ENCODE results near the gene CELA1. TPM values are rescaled to one million over a fixed set of nuclear protein-coding genes. Genes with fewer than 3 reads are reported as not detected.
"Not testable (repeated sequence)": the region's sequence is repeated elsewhere in the genome, so short reads cannot be mapped to it uniquely, and the experiment has no call there.

The CELA1 gene
- total RNA-seq, 1 donor from 2014 or later, result not detected

DNA sequence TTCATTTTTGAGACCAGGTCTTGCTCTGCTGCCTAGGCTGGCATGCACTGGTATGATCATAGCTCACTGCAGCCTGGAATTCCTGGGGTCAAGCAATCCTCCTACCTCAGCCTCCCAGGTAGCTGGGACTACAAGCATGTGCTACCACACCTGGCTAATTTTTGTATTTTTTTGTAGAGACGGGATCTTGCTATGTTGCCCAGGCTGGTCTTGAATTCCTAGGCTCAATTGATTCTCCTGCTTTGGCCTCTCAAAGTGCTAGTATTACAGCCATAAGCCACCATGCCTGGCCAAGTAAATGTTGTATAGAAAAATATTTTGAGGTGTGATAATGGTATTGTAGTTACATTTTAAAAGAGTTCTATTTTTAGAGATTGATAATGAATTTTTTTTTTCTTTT, 35.1 kb downstream of the CELA1 start:
- Mint-ChIP-seq H3K27me3 (ENCODE audit: low read depth, unreplicated experiment) (no peaks in the 10 kb centered on the region), H3K36me3 (ENCODE audit: low read depth, unreplicated experiment) (no peaks in the 10 kb centered on the region), H3K4me1 (ENCODE audit: low read depth, unreplicated experiment) (no peaks in the 10 kb centered on the region), H3K9me3 (ENCODE audit: unreplicated experiment) (no peaks in the 10 kb centered on the region), H3K27ac (ENCODE audit: unreplicated experiment) (no peak overlapping the region), H3K4me3 (ENCODE audit: unreplicated experiment) (no peak overlapping the region)
- H3K27me3 ChIP-seq (ENCODE audit: insufficient read depth, low read length), result no peaks in the 10 kb centered on the region
- no peaks in the 10 kb centered on the region for H4K20me1 ChIP-seq (ENCODE audit: insufficient read depth, low read length)
- H3K27ac ChIP-seq (ENCODE audit: low read depth, low read length), result no peak overlapping the region
- no peak overlapping the region for H3K4me2 ChIP-seq (ENCODE audit: low read length)
- DNase-seq (ENCODE audit: low read depth) (no peak), FAIRE-seq (no peak)
- H3K4me1 ChIP-seq (ENCODE audit: insufficient read depth, low read length), result peaks cover 12% of the 10 kb centered on the region
- no peaks in the 10 kb centered on the region for H3K9me3 ChIP-seq (ENCODE audit: insufficient read depth, low read depth, low read length)
- H3K36me3 ChIP-seq (ENCODE audit: insufficient read depth, low read length), result no peaks in the 10 kb centered on the region
- no peak overlapping the region for H3K4me3 ChIP-seq (ENCODE audit: insufficient read depth, low read depth, low read length)
- no peak overlapping the region for H2AFZ ChIP-seq (ENCODE audit: low read depth, low read length)
- no peaks in the 10 kb centered on the region for H3K79me2 ChIP-seq (ENCODE audit: insufficient read depth, low read length)
- H3K9ac ChIP-seq (ENCODE audit: low read length), result no peak overlapping the region
- TF ChIP-seq CTCF (IDR thresholded peaks at IDR 0.05; ENCODE audit: insufficient read depth, low read depth, low read length) (no peak), EZH2 (IDR thresholded peaks at IDR 0.05; ENCODE audit: insufficient read depth, low read length) (no peak)

GRCh38 chr12:51307655-51308593, 38.6 kb downstream of the CELA1 start:
- no peaks in the 10 kb centered on the region for H3K27me3 ChIP-seq (ENCODE audit: insufficient read depth, low read length)
- TF ChIP-seq CTCF (IDR thresholded peaks at IDR 0.05; ENCODE audit: insufficient read depth, low read depth, low read length), result no peak
- TF ChIP-seq EZH2 (IDR thresholded peaks at IDR 0.05; ENCODE audit: insufficient read depth, low read length), result no peak
- Mint-ChIP-seq H3K36me3 (ENCODE audit: low read depth, unreplicated experiment) (no peaks in the 10 kb centered on the region), H3K9me3 (ENCODE audit: unreplicated experiment) (no peaks in the 10 kb centered on the region), H3K27me3 (ENCODE audit: low read depth, unreplicated experiment) (peaks cover 8% of the 10 kb centered on the region), H3K4me1 (ENCODE audit: low read depth, unreplicated experiment) (no peaks in the 10 kb centered on the region), H3K4me3 (ENCODE audit: unreplicated experiment) (no peak overlapping the region), H3K27ac (ENCODE audit: unreplicated experiment) (no peak overlapping the region)
- H3K79me2 ChIP-seq (ENCODE audit: insufficient read depth, low read length), result no peaks in the 10 kb centered on the region
- peak; percentile 55 for FAIRE-seq
- no peak overlapping the region for H3K9ac ChIP-seq (ENCODE audit: low read length)
- no peaks in the 10 kb centered on the region for H3K36me3 ChIP-seq (ENCODE audit: insufficient read depth, low read length)
- peak overlapping the region; percentile 0 for H2AFZ ChIP-seq (ENCODE audit: low read depth, low read length)
- H3K27ac ChIP-seq (ENCODE audit: low read depth, low read length), result no peak overlapping the region
- H3K4me2 ChIP-seq (ENCODE audit: low read length), result peak overlapping the region; percentile 61
- H4K20me1 ChIP-seq (ENCODE audit: insufficient read depth, low read length), result no peaks in the 10 kb centered on the region
- peak overlapping the region; percentile 9 for H3K4me3 ChIP-seq (ENCODE audit: insufficient read depth, low read depth, low read length)
- H3K4me1 ChIP-seq (ENCODE audit: insufficient read depth, low read length), result peaks cover 12% of the 10 kb centered on the region
- DNase-seq (ENCODE audit: low read depth), result peak; percentile 89
- no peaks in the 10 kb centered on the region for H3K9me3 ChIP-seq (ENCODE audit: insufficient read depth, low read depth, low read length)

DNA sequence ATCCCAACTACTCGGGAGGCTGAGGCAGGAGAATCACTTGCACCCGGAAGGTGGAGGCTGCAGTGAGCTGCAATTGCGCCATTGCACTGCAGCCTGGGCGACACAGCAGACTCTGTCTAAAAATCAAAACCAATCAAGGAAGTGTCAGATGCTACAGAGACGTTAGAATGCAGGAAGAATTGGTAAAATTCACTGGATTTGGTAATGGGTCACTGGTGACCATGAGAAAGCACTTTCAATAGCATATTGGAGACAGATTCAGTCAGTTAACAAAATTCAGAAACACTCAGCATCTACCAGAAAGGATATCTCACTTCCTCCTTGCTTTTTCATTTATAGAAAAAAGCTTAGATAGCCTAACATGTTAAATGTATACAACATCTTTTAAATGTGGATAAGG, 40.0 kb downstream of the CELA1 start:
- no peak for FAIRE-seq
- peaks cover 12% of the 10 kb centered on the region for H3K4me1 ChIP-seq (ENCODE audit: insufficient read depth, low read length)
- H3K79me2 ChIP-seq (ENCODE audit: insufficient read depth, low read length), result no peaks in the 10 kb centered on the region
- TF ChIP-seq EZH2 (IDR thresholded peaks at IDR 0.05; ENCODE audit: insufficient read depth, low read length), result no peak
- no peak for TF ChIP-seq CTCF (IDR thresholded peaks at IDR 0.05; ENCODE audit: insufficient read depth, low read depth, low read length)
- H3K36me3 ChIP-seq (ENCODE audit: insufficient read depth, low read length), result no peaks in the 10 kb centered on the region
- H3K9me3 ChIP-seq (ENCODE audit: insufficient read depth, low read depth, low read length), result no peaks in the 10 kb centered on the region
- no peak for DNase-seq (ENCODE audit: low read depth)
- H3K27me3 Mint-ChIP-seq (ENCODE audit: low read depth, unreplicated experiment), result peaks cover 8% of the 10 kb centered on the region
- no peaks in the 10 kb centered on the region for H3K4me1 Mint-ChIP-seq (ENCODE audit: low read depth, unreplicated experiment)
- H3K4me3 ChIP-seq (ENCODE audit: insufficient read depth, low read depth, low read length), result no peak overlapping the region
- H2AFZ ChIP-seq (ENCODE audit: low read depth, low read length), result no peak overlapping the region
- no peaks in the 10 kb centered on the region for H4K20me1 ChIP-seq (ENCODE audit: insufficient read depth, low read length)
- no peaks in the 10 kb centered on the region for H3K27me3 ChIP-seq (ENCODE audit: insufficient read depth, low read length)
- H3K9ac ChIP-seq (ENCODE audit: low read length), result no peak overlapping the region
- H3K9me3 Mint-ChIP-seq (ENCODE audit: unreplicated experiment), result no peaks in the 10 kb centered on the region
- no peaks in the 10 kb centered on the region for H3K36me3 Mint-ChIP-seq (ENCODE audit: low read depth, unreplicated experiment)
- H3K27ac ChIP-seq (ENCODE audit: low read depth, low read length), result no peak overlapping the region
- no peak overlapping the region for H3K4me2 ChIP-seq (ENCODE audit: low read length)
- no peak overlapping the region for H3K4me3 Mint-ChIP-seq (ENCODE audit: unreplicated experiment)
- peak overlapping the region; percentile 64 for H3K27ac Mint-ChIP-seq (ENCODE audit: unreplicated experiment)

- H3K27me3 Mint-ChIP-seq (ENCODE audit: low read depth, unreplicated experiment), result peaks cover 13% of the 10 kb centered on the region
- not testable (repeated sequence) for H3K4me1 ChIP-seq (ENCODE audit: insufficient read depth, low read length); H3K4me3 Mint-ChIP-seq (ENCODE audit: unreplicated experiment); H3K27ac ChIP-seq (ENCODE audit: low read depth, low read length); H2AFZ ChIP-seq (ENCODE audit: low read depth, low read length); H3K36me3 ChIP-seq (ENCODE audit: insufficient read depth, low read length); H3K9ac ChIP-seq (ENCODE audit: low read length); H3K27ac Mint-ChIP-seq (ENCODE audit: unreplicated experiment); DNase-seq (ENCODE audit: low read depth); FAIRE-seq; H3K79me2 ChIP-seq (ENCODE audit: insufficient read depth, low read length); H3K36me3 Mint-ChIP-seq (ENCODE audit: low read depth, unreplicated experiment); H3K9me3 ChIP-seq (ENCODE audit: insufficient read depth, low read depth, low read length); H3K4me1 Mint-ChIP-seq (ENCODE audit: low read depth, unreplicated experiment); H4K20me1 ChIP-seq (ENCODE audit: insufficient read depth, low read length); H3K9me3 Mint-ChIP-seq (ENCODE audit: unreplicated experiment); H3K4me2 ChIP-seq (ENCODE audit: low read length); H3K4me3 ChIP-seq (ENCODE audit: insufficient read depth, low read depth, low read length); H3K27me3 ChIP-seq (ENCODE audit: insufficient read depth, low read length)
These were observed 45.7 kb downstream of the CELA1 start for GRCh38 chr12:51300768-51301167.
